ENCODE results near the gene LRRN2. TPM values are rescaled to one million over a fixed set of nuclear protein-coding genes. Genes with fewer than 3 reads are reported as not detected.

Gene LRRN2
- total and polyA plus RNA-seq, 2 of the 8 experiments (the other 6 are each of a cell fraction or from before 2014, with no cell fraction given), result 1.8 to 2.3 TPM

GRCh38 chr1:204711947-204712701 is 26.6 kb upstream of the LRRN2 start:
- no peak overlapping the region for H3K23ac ChIP-seq (ENCODE audit: insufficient read length)
- no peak overlapping the region for H3K56ac ChIP-seq (replicated peaks; ENCODE audit: insufficient read length, low read depth, low read length)
- H3K27me3 ChIP-seq (replicated peaks in 1 of 4; ENCODE audit: control insufficient read depth in 3 of 4, extremely low read depth in 1 of 4, insufficient read depth in 3 of 4, low read length in 3 of 4), result peaks cover 39 to 72% (median 66%) of the 10 kb centered on the region in 4 experiments
- H3K79me2 ChIP-seq (ENCODE audit: control insufficient read depth in 1 of 2, insufficient read depth in 2 of 2, low read length in 2 of 2), result no peaks in the 10 kb centered on the region
- H3K4me1 ChIP-seq (replicated peaks in 1 of 4; ENCODE audit: control insufficient read depth in 3 of 4, insufficient read depth in 4 of 4, low read length in 3 of 4), result peaks cover 28 to 41% (median 30%) of the 10 kb centered on the region in 4 experiments
- no peaks in the 10 kb centered on the region for H3K36me3 ChIP-seq (ENCODE audit: control insufficient read depth in 2 of 4, insufficient read depth in 4 of 4, low read length in 3 of 4)
- no peak overlapping the region for H2BK15ac ChIP-seq (ENCODE audit: low read length)
- no peaks in the 10 kb centered on the region for H3K79me1 ChIP-seq (ENCODE audit: low read depth, low read length)
- H2BK120ac ChIP-seq (replicated peaks; ENCODE audit: low read depth, low read length), result no peak overlapping the region
- no peak overlapping the region for H4K8ac ChIP-seq (ENCODE audit: extremely low read depth, insufficient read depth, low read length)
- WGBS, 2 experiments (ENCODE audit: extremely low coverage in 1 of 2, insufficient coverage in 1 of 2, insufficient read length in 1 of 2, insufficient replicate concordance in 2 of 2, low coverage in 1 of 2, low lambda C conversion rate in 2 of 2, missing lambda C conversion rate in 1 of 2), result 52% methylated on average over 22 of the region's 23 CpGs; no CpG with 5 or more reads in 1 of the 2 experiments
- DNase-seq (ENCODE audit: low read depth in 1 of 2, low spot score in 2 of 2), result no peak
- no peak overlapping the region for H3K4ac ChIP-seq (replicated peaks; ENCODE audit: insufficient read length, low read depth, low read length)
- peaks cover 12 to 32% of the 10 kb centered on the region in 2 experiments for H4K20me1 ChIP-seq (replicated peaks in 1 of 2; ENCODE audit: control insufficient read depth in 1 of 2, insufficient read depth in 2 of 2, low read length in 2 of 2)
- H2AFZ ChIP-seq (ENCODE audit: low read length), result no peak overlapping the region
- H3K4me2 ChIP-seq (ENCODE audit: insufficient read depth in 1 of 2, low read depth in 2 of 2, low read length in 2 of 2), result peak overlapping the region in 1 of 2 experiments; percentile 46; a peak in 1 of 4 replicates
- no peak for FAIRE-seq
- H4K5ac ChIP-seq (ENCODE audit: insufficient read length, low read depth, low read length), result no peak overlapping the region
- H2BK12ac ChIP-seq (ENCODE audit: low read depth, low read length), result no peak overlapping the region; the same call in 1 of the 2 replicates
- no peak overlapping the region for H2AK5ac ChIP-seq (ENCODE audit: low read depth, low read length)
- H4K91ac ChIP-seq (replicated peaks; ENCODE audit: insufficient read length, low read length), result no peak overlapping the region
- H3K23me2 ChIP-seq (ENCODE audit: low read depth, low read length), result peaks cover 2% of the 10 kb centered on the region; the same call in 1 of the 2 replicates
- no peak overlapping the region for H3K4me3 ChIP-seq (ENCODE audit: extremely low read depth in 1 of 4, insufficient read depth in 2 of 4, low read depth in 3 of 4, low read length in 4 of 4)
- no peak overlapping the region for H3K18ac ChIP-seq (ENCODE audit: extremely low read depth, low read length)
- no peak overlapping the region for H3K14ac ChIP-seq (ENCODE audit: insufficient read length)
- no peak overlapping the region for H3K27ac ChIP-seq (ENCODE audit: low read depth, low read length)
- no peak overlapping the region for H3K9ac ChIP-seq (replicated peaks in 1 of 4; ENCODE audit: extremely low read depth in 1 of 4, low read depth in 3 of 4, low read length in 3 of 4)
- H3K9me3 ChIP-seq (ENCODE audit: insufficient read depth in 2 of 2, low read depth in 1 of 2, low read length in 1 of 2), result no peaks in the 10 kb centered on the region
- ChIA-PET CTCF (ENCODE audit: partially characterized antibody) (interaction anchor here (0.5 to 8.4 kb wide), 9 partner anchors 9 to 216 kb away, joined by 3 to 35 read pairs (median 3); no protein-coding TSS in a partner anchor), POLR2A (ENCODE audit: partially characterized antibody) (interaction anchor here (1.3 kb wide), 1 partner anchor 18 kb away, joined by 3 read pairs; no protein-coding TSS in a partner anchor)
- H2BK20ac ChIP-seq (ENCODE audit: low read length), result no peak overlapping the region
- 0 out of 4 replicates have a peak, but pooled peaks of 1 of the 2 experiments have one; percentile 35 for TF ChIP-seq SIN3A (conservative IDR thresholded peaks at IDR 0.05 in 1 of 2, IDR thresholded peaks at IDR 0.05 in 1 of 2; ENCODE audit: low read depth in 1 of 2, low read length in 2 of 2)
- no peak for TF ChIP-seq ATF3 (IDR thresholded peaks at IDR 0.05; ENCODE audit: insufficient read depth, low read depth, low read length)
- no peak for TF ChIP-seq KDM1A (IDR thresholded peaks at IDR 0.05; ENCODE audit: borderline replicate concordance, low read length)
- TF ChIP-seq EZH2 (IDR thresholded peaks at IDR 0.05; ENCODE audit: low read depth, low read length, severe bottlenecking), result peak; percentile 10
- no peak for TF ChIP-seq GABPA (IDR thresholded peaks at IDR 0.05; ENCODE audit: borderline replicate concordance, insufficient read depth, low read length)
- no peak for TF ChIP-seq SP4 (IDR thresholded peaks at IDR 0.05; ENCODE audit: low read length)
- no peak for TF ChIP-seq TAF7 (optimal IDR thresholded peaks at IDR 0.05; ENCODE audit: borderline replicate concordance, low read depth, low read length)
- no peak overlapping the region for H2BK5ac ChIP-seq (ENCODE audit: low read depth, low read length)
